ENCODE data around the gene ACKR3.

DNA sequence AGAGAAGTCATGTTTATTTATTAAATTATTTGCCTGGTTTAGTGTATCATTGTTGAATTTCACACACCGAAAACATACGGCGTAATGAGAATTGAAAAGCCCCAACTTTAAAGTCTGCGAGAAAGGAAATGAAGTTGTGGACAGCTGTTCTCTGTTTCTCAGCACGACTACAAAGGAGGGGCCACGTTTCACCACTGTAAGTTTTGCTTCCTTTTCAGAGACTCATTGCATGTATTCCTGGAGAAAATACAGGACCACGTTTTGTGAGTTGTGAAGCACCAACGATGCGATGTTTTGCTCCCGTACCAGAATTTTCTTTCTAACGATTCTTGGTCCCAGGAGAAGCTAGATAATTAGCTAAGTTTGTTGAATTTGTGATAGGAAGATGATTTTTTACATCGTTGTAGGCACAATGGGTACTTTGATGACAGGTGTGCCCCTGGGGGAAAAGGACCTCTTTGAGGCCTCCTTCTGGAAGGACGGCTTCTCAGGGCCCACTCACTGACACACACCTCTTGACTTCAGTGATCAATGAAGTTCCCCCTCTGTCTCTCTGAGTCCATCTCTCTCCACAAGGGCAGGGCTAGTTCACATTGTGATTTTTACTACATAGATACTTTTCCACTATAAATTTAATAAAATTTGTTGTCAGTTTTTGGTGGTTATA, 23.7 kb upstream of the ACKR3 start:
- TF ChIP-seq POLR2AphosphoS5 (IDR thresholded peaks at IDR 0.05; ENCODE audit: low read depth, low read length) (no peak; the same call in 1 of the 2 replicates), POLR2A (IDR thresholded peaks at IDR 0.05; ENCODE audit: low read depth, low read length) (0 out of 2 replicates have a peak, but pooled peaks have one; percentile 3), TAF1 (IDR thresholded peaks at IDR 0.05; ENCODE audit: borderline replicate concordance, low read depth, low read length) (no peak)
